Limb (tissue), 2 donors: Measurements from ENCODE around the gene P2RX4.
"Not testable (repeated sequence)": the region's sequence is repeated elsewhere in the genome, so short reads cannot be mapped to it uniquely, and the experiment has no call there.

Source experiments
- DNase-seq, 2 donors: peaks; one replicate each; pipeline ENCODE4 v3.0.0-alpha.2; 2016; ENCODE audit errors: extremely low spot score in 2 of 2

P2RX4 gene

GRCh38 chr12:121219353-121219986, 9.5 kb downstream of the P2RX4 start:
- no peak for DNase-seq

GRCh38 chr12:121222847-121223246, 12.9 kb downstream of the P2RX4 start:
- no peak for DNase-seq

- no peak for DNase-seq
These were observed 13.7 kb downstream of the P2RX4 start for GRCh38 chr12:121223292-121224285.

GRCh38 chr12:121224591-121224990, 14.7 kb downstream of the P2RX4 start:
- DNase-seq = no peak

- no peak for DNase-seq
These were observed 16.5 kb downstream of the P2RX4 start for GRCh38 chr12:121226399-121226798.

- DNase-seq = not testable (repeated sequence)
These were observed 16.9 kb downstream of the P2RX4 start for GRCh38 chr12:121226871-121227270.

GRCh38 chr12:121227294-121227693, 17.4 kb downstream of the P2RX4 start:
- no peak for DNase-seq

GRCh38 chr12:121228919-121229665, 19.2 kb downstream of the P2RX4 start:
- DNase-seq = no peak

GRCh38 chr12:121229826-121230537, 20.1 kb downstream of the P2RX4 start:
- peak; percentile 38 to 64 for DNase-seq

- DNase-seq = no peak
These were observed 20.6 kb downstream of the P2RX4 start for GRCh38 chr12:121230538-121230907.

GRCh38 chr12:121232163-121232562, 22.2 kb downstream of the P2RX4 start:
- no peak for DNase-seq

- no peak for DNase-seq
These were observed 23.2 kb downstream of the P2RX4 start for GRCh38 chr12:121232977-121233627.

- no peak for DNase-seq
These were observed 23.7 kb downstream of the P2RX4 start for GRCh38 chr12:121233628-121234020.

- no peak for DNase-seq
These were observed 26.8 kb downstream of the P2RX4 start for GRCh38 chr12:121236776-121237175.

- DNase-seq = no peak
These were observed 27.5 kb downstream of the P2RX4 start for GRCh38 chr12:121237415-121237814.

- no peak for DNase-seq
These were observed 28.2 kb downstream of the P2RX4 start for GRCh38 chr12:121238086-121238485.

- DNase-seq = no peak
These were observed 28.8 kb downstream of the P2RX4 start for GRCh38 chr12:121238604-121239350.

GRCh38 chr12:121239351-121240061, 29.6 kb downstream of the P2RX4 start:
- peak in 1 of 2 donors; percentile 10 for DNase-seq

GRCh38 chr12:121240062-121240420, 30.1 kb downstream of the P2RX4 start:
- DNase-seq = no peak
